SK-N-SH (cell line): ENCODE measurements around the gene RAMACL. TPM values are rescaled to one million over a fixed set of nuclear protein-coding genes. Genes with fewer than 3 reads are reported as not detected.

ENCODE experiments used
- CTCF ChIA-PET: fragments of 300-600, 350-600 bp; formaldehyde crosslinking; extraction: SDS; loops from one replicate; lab custom pipeline; 2021; lab: Yijun Ruan, JAX
- POLR2A ChIA-PET: fragments of 350-600 bp; sonication (Branson Sonifier 250); formaldehyde crosslinking; extraction: SDS; loops from one replicate; lab custom pipeline; 2020; ENCODE audit warnings: antibody characterized with exemption, inconsistent platforms; lab: Yijun Ruan, JAX
- DNase-seq: peaks from one replicate; pipeline ENCODE4 v3.0.0; 2012
- H2AFZ ChIP-seq: fragments of 200-600 bp; sonication (generic); 2 replicates; pipeline ENCODE4 v1.8.1; 2016; ENCODE audit warnings: antibody characterized with exemption, mild to moderate bottlenecking, low read depth
- H3F3A ChIP-seq: fragments of 200-600 bp; sonication (generic); replicated peaks from 2 replicates; pipeline ENCODE3; 2016; ENCODE audit warnings: antibody characterized with exemption, mild to moderate bottlenecking; ENCODE audit not compliant: insufficient read depth
- H3K27ac ChIP-seq, 2 experiments: fragments of 200-500 bp in 1 of 2; fragments of 200-600 bp in 1 of 2; sonication (Bioruptor generic) in 1 of 2; sonication (generic), shearing (Covaris generic) in 1 of 2; 2 replicates each; pipeline versions ENCODE4 v1.5.1 to v1.6.1; 2014 to 2016; ENCODE audit warnings: low read depth in 2 of 2, inconsistent platforms in 1 of 2, low read length in 1 of 2, mild to moderate bottlenecking in 1 of 2, mixed read lengths in 1 of 2
- H3K27me3 ChIP-seq: fragments of 200-600 bp; sonication (generic), shearing (Covaris generic); 2 replicates; pipeline ENCODE4 v1.6.1; 2016; ENCODE audit warnings: mixed run types; ENCODE audit not compliant: insufficient read depth
- H3K36me3 ChIP-seq, 2 experiments: fragments of 200-500 bp in 1 of 2; fragments of 200-600 bp in 1 of 2; sonication (Bioruptor generic) in 1 of 2; sonication (generic) in 1 of 2; replicated peaks in 1 of 2; 2 replicates each; pipeline versions ENCODE3 to v1.5.1; 2014 to 2016; ENCODE audit warnings: low read length in 1 of 2, mild to moderate bottlenecking in 1 of 2; ENCODE audit not compliant: insufficient read depth in 2 of 2, control insufficient read depth in 1 of 2
- H3K4me1 ChIP-seq, 2 experiments: fragments of 200-500 bp in 1 of 2; fragments of 200-600 bp in 1 of 2; sonication (Bioruptor generic) in 1 of 2; sonication (generic), shearing (Covaris generic) in 1 of 2; 2 replicates each; pipeline versions ENCODE4 v1.5.1 to v1.6.1; 2014 to 2016; ENCODE audit warnings: low read depth in 1 of 2, low read length in 1 of 2, mixed run types in 1 of 2; ENCODE audit not compliant: insufficient read depth in 2 of 2, control insufficient read depth in 1 of 2
- H3K4me2 ChIP-seq: fragments of 200-600 bp; sonication (generic), shearing (Covaris generic); 2 replicates; pipeline ENCODE4 v1.6.1; 2017; ENCODE audit warnings: mixed run types
- H3K4me3 ChIP-seq, 2 experiments: fragments of 200-500 bp in 1 of 2; fragments of 200-600 bp in 1 of 2; sonication (Bioruptor generic) in 1 of 2; sonication (generic), shearing (Covaris generic) in 1 of 2; 2 replicates each; pipeline versions ENCODE4 v1.5.1 to v1.8.1; 2014 to 2016; ENCODE audit warnings: low read depth in 2 of 2, inconsistent platforms in 1 of 2, low read length in 1 of 2, mild to moderate bottlenecking in 1 of 2, mixed read lengths in 1 of 2, moderate library complexity in 1 of 2
- H3K79me2 ChIP-seq: fragments of 200-600 bp; sonication (generic); 2 replicates; pipeline ENCODE4 v1.8.1; 2017; ENCODE audit warnings: mild to moderate bottlenecking; ENCODE audit not compliant: insufficient read depth
- H3K9ac ChIP-seq: fragments of 200-600 bp; sonication (generic); 2 replicates; pipeline ENCODE4 v1.6.1; 2017; ENCODE audit warnings: mixed run types
- H3K9me2 ChIP-seq: fragments of 200-600 bp; sonication (generic); 2 replicates; pipeline ENCODE4 v1.6.1; 2017; ENCODE audit warnings: mixed run types
- H3K9me3 ChIP-seq: fragments of 200-600 bp; sonication (generic); 2 replicates; pipeline ENCODE4 v1.6.1; 2017; ENCODE audit warnings: mixed run types, mild to moderate bottlenecking, moderate library complexity
- H4K20me1 ChIP-seq: fragments of 200-600 bp; sonication (generic); 2 replicates; pipeline ENCODE4 v1.6.1; 2017; ENCODE audit warnings: mild to moderate bottlenecking, mixed run types; ENCODE audit not compliant: insufficient read depth
- EP300 ChIP-seq, 2 experiments: IDR thresholded peaks; 2 replicates each; pipeline versions ENCODE4 v1.4.0 to v1.6.1; 2012; ENCODE audit warnings: borderline replicate concordance in 1 of 2, low read depth in 1 of 2, low read length in 1 of 2
- EZH2phosphoT487 ChIP-seq: fragments of 200-600 bp; sonication (generic); IDR thresholded peaks from 2 replicates; pipeline ENCODE4 v1.6.1; 2017; ENCODE audit warnings: low read depth, mixed run types, mild to moderate bottlenecking, antibody characterized with exemption, moderate library complexity, borderline replicate concordance
- FOXJ3 ChIP-seq: sonication (generic); formaldehyde crosslinking; IDR thresholded peaks from 2 replicates; pipeline ENCODE4 v1.5.1; 2020; ENCODE audit warnings: mild to moderate bottlenecking, missing genetic modification reagents
- GATA2 ChIP-seq: sonication (generic); formaldehyde crosslinking; IDR thresholded peaks from 2 replicates; pipeline ENCODE4 v1.5.0; 2020; ENCODE audit warnings: mild to moderate bottlenecking, missing genetic modification reagents
- NRF1 ChIP-seq: IDR thresholded peaks from 2 replicates; pipeline ENCODE4 v1.6.1; 2012; ENCODE audit warnings: low read depth, mild to moderate bottlenecking, low read length
- RXRA ChIP-seq: IDR thresholded peaks from 2 replicates; pipeline ENCODE4 v1.4.0; 2012; ENCODE audit warnings: low read depth, mild to moderate bottlenecking, borderline replicate concordance
- YY1 ChIP-seq: IDR thresholded peaks from 2 replicates; pipeline ENCODE4 v1.4.0; 2012; ENCODE audit warnings: low read depth, mild to moderate bottlenecking
- WGBS: methylation state at CpG from one replicate; pipeline ENCODE4 v1.1.6; 2017; ENCODE audit warnings: low lambda C conversion rate; 5-methylcytosine and 5-hydroxymethylcytosine counted together
- polyA plus RNA-seq, 3 experiments: library from polyadenylated mRNA; depleted of rRNA; stranded (reverse); fragments of >200 nt; gene quantifications; 2 replicates each; pipeline ENCODE4 v1.2.3, GENCODE V29; 2012
- TF ChIP-seq, protein P1 (sequence below): IDR thresholded peaks from 2 replicates; pipeline ENCODE4 v1.4.0; 2012; ENCODE audit warnings: low read depth
- TF ChIP-seq, protein P2 (sequence below): IDR thresholded peaks from 2 replicates; pipeline ENCODE4 v1.6.1; 2012; ENCODE audit warnings: mild to moderate bottlenecking, low read depth, low read length, moderate library complexity
- TF ChIP-seq, protein P3 (sequence below): IDR thresholded peaks from 2 replicates; pipeline ENCODE4 v1.4.0; 2012; ENCODE audit warnings: low read depth, borderline replicate concordance
- TF ChIP-seq, protein P4 (sequence below): IDR thresholded peaks from 2 replicates; pipeline ENCODE4; 2012

Gene RAMACL
- polyA plus RNA-seq, 1 of the 3 experiments (the other 2 are of a cell fraction) = 0.10 TPM

- TF ChIP-seq NRF1 (no peak), EP300 (IDR thresholded peaks at IDR 0.05; ENCODE audit: borderline replicate concordance in 1 of 2, low read depth in 1 of 2, low read length in 1 of 2) (no peak), FOXJ3 (CRISPR knock-in tag) (no peak), YY1 (no peak), EZH2phosphoT487 (no peak), RXRA (no peak)
- TF ChIP-seq, protein P1, sequence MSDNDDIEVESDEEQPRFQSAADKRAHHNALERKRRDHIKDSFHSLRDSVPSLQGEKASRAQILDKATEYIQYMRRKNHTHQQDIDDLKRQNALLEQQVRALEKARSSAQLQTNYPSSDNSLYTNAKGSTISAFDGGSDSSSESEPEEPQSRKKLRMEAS = no peak
- TF ChIP-seq, protein P2, sequence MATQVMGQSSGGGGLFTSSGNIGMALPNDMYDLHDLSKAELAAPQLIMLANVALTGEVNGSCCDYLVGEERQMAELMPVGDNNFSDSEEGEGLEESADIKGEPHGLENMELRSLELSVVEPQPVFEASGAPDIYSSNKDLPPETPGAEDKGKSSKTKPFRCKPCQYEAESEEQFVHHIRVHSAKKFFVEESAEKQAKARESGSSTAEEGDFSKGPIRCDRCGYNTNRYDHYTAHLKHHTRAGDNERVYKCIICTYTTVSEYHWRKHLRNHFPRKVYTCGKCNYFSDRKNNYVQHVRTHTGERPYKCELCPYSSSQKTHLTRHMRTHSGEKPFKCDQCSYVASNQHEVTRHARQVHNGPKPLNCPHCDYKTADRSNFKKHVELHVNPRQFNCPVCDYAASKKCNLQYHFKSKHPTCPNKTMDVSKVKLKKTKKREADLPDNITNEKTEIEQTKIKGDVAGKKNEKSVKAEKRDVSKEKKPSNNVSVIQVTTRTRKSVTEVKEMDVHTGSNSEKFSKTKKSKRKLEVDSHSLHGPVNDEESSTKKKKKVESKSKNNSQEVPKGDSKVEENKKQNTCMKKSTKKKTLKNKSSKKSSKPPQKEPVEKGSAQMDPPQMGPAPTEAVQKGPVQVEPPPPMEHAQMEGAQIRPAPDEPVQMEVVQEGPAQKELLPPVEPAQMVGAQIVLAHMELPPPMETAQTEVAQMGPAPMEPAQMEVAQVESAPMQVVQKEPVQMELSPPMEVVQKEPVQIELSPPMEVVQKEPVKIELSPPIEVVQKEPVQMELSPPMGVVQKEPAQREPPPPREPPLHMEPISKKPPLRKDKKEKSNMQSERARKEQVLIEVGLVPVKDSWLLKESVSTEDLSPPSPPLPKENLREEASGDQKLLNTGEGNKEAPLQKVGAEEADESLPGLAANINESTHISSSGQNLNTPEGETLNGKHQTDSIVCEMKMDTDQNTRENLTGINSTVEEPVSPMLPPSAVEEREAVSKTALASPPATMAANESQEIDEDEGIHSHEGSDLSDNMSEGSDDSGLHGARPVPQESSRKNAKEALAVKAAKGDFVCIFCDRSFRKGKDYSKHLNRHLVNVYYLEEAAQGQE = no peak
- TF ChIP-seq, protein P3, sequence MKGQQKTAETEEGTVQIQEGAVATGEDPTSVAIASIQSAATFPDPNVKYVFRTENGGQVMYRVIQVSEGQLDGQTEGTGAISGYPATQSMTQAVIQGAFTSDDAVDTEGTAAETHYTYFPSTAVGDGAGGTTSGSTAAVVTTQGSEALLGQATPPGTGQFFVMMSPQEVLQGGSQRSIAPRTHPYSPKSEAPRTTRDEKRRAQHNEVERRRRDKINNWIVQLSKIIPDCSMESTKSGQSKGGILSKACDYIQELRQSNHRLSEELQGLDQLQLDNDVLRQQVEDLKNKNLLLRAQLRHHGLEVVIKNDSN = no peak
- ChIA-PET POLR2A (no interaction called here), CTCF (interaction anchor here (0.7 to 2.1 kb wide), 2 partner anchors 172 to 1371 kb away, joined by 3 to 6 read pairs; no protein-coding TSS in a partner anchor)
- Histone ChIP-seq H3K9me2 (no peaks in the 10 kb centered on the region), H4K20me1 (no peaks in the 10 kb centered on the region), H3K36me3 (peaks cover 0 to 15% of the 10 kb centered on the region in 2 experiments), H3K4me3 (no peak overlapping the region), H3F3A (peaks cover 16% of the 10 kb centered on the region), H3K79me2 (peaks cover 87% of the 10 kb centered on the region), H3K4me1 (peaks cover 24 to 35% of the 10 kb centered on the region in 2 experiments), H3K27me3 (no peaks in the 10 kb centered on the region), H3K9ac (no peak overlapping the region), H3K27ac (no peak overlapping the region), H3K9me3 (no peaks in the 10 kb centered on the region), H2AFZ (no peak overlapping the region), H3K4me2 (no peak overlapping the region)
- DNase-seq = no peak
- WGBS = 89% methylated on average over 12 of the region's 14 CpGs
These were observed 16.7 kb upstream of the RAMACL start for GRCh38 chr6:166603043-166603690.

DNA sequence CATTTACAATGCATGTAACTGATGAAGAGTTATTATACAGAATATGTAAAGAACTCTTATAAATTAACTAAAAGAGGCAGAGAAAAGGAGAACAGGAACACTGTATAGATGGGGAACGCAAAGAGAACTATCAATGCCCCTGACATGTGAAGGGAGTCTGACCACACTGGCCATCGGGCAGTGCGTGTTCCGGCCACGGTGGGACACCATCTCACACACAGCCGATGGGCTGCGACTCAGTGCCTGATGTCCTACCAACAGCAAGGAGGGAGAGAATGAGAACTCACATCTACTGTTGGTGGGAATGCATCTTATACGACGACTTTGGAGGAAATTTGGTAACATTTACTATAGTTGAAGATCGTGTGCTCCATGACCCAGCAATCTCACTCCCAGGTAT, 15.5 kb upstream of the RAMACL start:
- WGBS = 94% methylated on average over 10 of the region's 10 CpGs
- Histone ChIP-seq H3K36me3 (peaks cover 0 to 17% of the 10 kb centered on the region in 2 experiments), H3K27ac (no peak overlapping the region), H3K9ac (no peak overlapping the region), H2AFZ (no peak overlapping the region), H3K4me1 (peaks cover 36 to 41% of the 10 kb centered on the region in 2 experiments), H3K27me3 (no peaks in the 10 kb centered on the region), H3K4me2 (no peak overlapping the region), H3K9me2 (no peaks in the 10 kb centered on the region), H4K20me1 (no peaks in the 10 kb centered on the region), H3K4me3 (no peak overlapping the region), H3K79me2 (peaks cover 87% of the 10 kb centered on the region), H3F3A (peaks cover 23% of the 10 kb centered on the region), H3K9me3 (no peaks in the 10 kb centered on the region)
- DNase-seq = no peak
- CTCF ChIA-PET = interaction anchor here (2.1 kb wide), 1 partner anchor 173 kb away, joined by 6 read pairs; no protein-coding TSS in a partner anchor
- TF ChIP-seq FOXJ3 (CRISPR knock-in tag) (no peak), GATA2 (no peak)
- TF ChIP-seq, protein P4, sequence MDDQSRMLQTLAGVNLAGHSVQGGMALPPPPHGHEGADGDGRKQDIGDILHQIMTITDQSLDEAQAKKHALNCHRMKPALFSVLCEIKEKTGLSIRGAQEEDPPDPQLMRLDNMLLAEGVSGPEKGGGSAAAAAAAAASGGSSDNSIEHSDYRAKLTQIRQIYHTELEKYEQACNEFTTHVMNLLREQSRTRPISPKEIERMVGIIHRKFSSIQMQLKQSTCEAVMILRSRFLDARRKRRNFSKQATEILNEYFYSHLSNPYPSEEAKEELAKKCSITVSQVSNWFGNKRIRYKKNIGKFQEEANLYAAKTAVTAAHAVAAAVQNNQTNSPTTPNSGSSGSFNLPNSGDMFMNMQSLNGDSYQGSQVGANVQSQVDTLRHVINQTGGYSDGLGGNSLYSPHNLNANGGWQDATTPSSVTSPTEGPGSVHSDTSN = no peak
- POLR2A ChIA-PET = no interaction called here
